Fibroblast of lung (primary cell): ENCODE measurements around the gene TP63.

ENCODE experiments used
- EZH2 ChIP-seq: IDR thresholded peaks from 2 replicates; pipeline ENCODE4 v1.5.1; 2012; ENCODE audit warnings: low read length, control low read depth, mild to moderate bottlenecking; ENCODE audit errors: missing control alignments
- TF ChIP-seq, protein P1 (sequence below), 2 donors: IDR thresholded peaks in 1 of 2; conservative IDR thresholded peaks in 1 of 2; 1 replicate in 1 of 2; 2 replicates in 1 of 2; pipeline ENCODE4 v1.5.1; 2011 to 2012; ENCODE audit warnings: low read length in 2 of 2, control low read depth in 1 of 2, inconsistent platforms in 1 of 2, low read depth in 1 of 2, mild to moderate bottlenecking in 1 of 2

DNA sequence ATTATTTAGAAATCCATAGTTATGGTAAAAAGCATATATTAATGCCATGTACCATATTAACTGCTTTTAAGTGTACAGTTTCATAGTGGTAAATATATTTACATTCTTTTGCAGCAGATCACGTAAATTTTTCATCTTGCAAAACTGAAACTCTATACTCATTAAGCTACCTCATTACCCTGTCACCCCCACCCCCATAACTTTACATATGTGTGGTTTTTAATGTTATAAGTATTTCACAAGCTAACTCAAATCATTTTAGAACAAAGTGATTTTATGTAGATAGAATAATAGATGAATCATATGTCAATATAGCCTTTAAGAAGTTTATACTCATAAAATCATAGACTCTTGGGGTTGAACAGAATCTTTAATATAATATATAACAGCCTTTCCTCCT is 7.1 kb upstream of the TP63 start:
- TF ChIP-seq, protein P1, sequence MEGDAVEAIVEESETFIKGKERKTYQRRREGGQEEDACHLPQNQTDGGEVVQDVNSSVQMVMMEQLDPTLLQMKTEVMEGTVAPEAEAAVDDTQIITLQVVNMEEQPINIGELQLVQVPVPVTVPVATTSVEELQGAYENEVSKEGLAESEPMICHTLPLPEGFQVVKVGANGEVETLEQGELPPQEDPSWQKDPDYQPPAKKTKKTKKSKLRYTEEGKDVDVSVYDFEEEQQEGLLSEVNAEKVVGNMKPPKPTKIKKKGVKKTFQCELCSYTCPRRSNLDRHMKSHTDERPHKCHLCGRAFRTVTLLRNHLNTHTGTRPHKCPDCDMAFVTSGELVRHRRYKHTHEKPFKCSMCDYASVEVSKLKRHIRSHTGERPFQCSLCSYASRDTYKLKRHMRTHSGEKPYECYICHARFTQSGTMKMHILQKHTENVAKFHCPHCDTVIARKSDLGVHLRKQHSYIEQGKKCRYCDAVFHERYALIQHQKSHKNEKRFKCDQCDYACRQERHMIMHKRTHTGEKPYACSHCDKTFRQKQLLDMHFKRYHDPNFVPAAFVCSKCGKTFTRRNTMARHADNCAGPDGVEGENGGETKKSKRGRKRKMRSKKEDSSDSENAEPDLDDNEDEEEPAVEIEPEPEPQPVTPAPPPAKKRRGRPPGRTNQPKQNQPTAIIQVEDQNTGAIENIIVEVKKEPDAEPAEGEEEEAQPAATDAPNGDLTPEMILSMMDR (conservative IDR thresholded peaks at IDR 0.05 in 1 of 2, IDR thresholded peaks at IDR 0.05 in 1 of 2; ENCODE audit: low read depth in 1 of 2, low read length in 2 of 2) = no peak
- no peak for TF ChIP-seq EZH2
